ENCODE data around the gene INPP5F. TPM values are rescaled to one million over a fixed set of nuclear protein-coding genes. Genes with fewer than 3 reads are reported as not detected.

The INPP5F gene
- total and polyA plus RNA-seq, 10 of the 15 experiments (the other 5 are each of a cell fraction or from before 2014, with no cell fraction given), result 6.0 to 49.3 (median 34.3) TPM

DNA sequence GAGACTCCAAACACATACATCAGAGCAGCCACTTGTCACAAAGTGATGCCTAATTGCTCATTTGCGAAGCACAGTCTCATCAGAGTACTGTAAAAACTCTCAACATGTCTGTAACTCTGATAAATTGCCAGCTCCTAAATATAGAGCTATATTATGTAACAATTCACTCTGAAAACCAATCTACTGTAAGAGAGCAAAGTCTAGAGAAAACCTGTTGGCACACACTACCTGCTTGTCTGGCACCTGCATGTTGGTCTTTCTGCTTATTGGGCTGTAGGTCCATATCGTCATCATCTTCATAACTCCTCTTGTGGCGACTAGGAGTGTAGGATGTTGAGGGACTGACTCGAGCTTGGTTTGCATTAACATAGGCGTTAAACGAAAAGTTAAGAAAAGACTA, 127.0 kb downstream of the INPP5F start:
- no peak overlapping the region for H3K4me2 ChIP-seq (ENCODE audit: control insufficient read depth, insufficient read depth)
- over 99% methylated on average over 6 of the region's 6 CpGs for WGBS (ENCODE audit: insufficient coverage, insufficient replicate concordance, low lambda C conversion rate, missing lambda C conversion rate)
- H4K20me1 ChIP-seq (ENCODE audit: control insufficient read depth, insufficient read depth), result no peaks in the 10 kb centered on the region
- H3K36me3 ChIP-seq (ENCODE audit: control insufficient read depth in 2 of 2, insufficient read depth in 2 of 2, low read length in 1 of 2), result peaks cover 9 to 39% of the 10 kb centered on the region in 2 experiments
- H2AFZ ChIP-seq (ENCODE audit: control insufficient read depth, low read depth, low read length), result no peak overlapping the region
- no peak for ATAC-seq
- POLR2A ChIA-PET, result no interaction called here
- DNase-seq (ENCODE audit: low read depth, low spot score), result no peak
- in situ Hi-C loops (cut with MboI), result no loop called here
- RAD21 ChIA-PET (ENCODE audit: unreplicated experiment), result interaction anchor here (1.1 kb wide), 1 partner anchor 102 kb away, joined by 3 read pairs; no protein-coding TSS in a partner anchor
- H3K9me3 ChIP-seq (replicated peaks; ENCODE audit: control insufficient read depth, insufficient read depth, low read length), result no peaks in the 10 kb centered on the region
- CTCF ChIA-PET, result interaction anchor here (2.0 to 4.2 kb wide), 2 partner anchors 102 to 166 kb away, joined by 9 to 16 read pairs; no protein-coding TSS in a partner anchor
- H3K4me1 ChIP-seq (ENCODE audit: control insufficient read depth, insufficient read depth, low read length), result no peaks in the 10 kb centered on the region
- no peak overlapping the region for H3K27ac ChIP-seq (ENCODE audit: control insufficient read depth, insufficient read depth)
- no peaks in the 10 kb centered on the region for H3K79me2 ChIP-seq (ENCODE audit: control insufficient read depth, insufficient read depth, low read length)
- no peak for TF ChIP-seq EED (IDR thresholded peaks at IDR 0.05; ENCODE audit: low read depth)
- TF ChIP-seq STAT1 (conservative IDR thresholded peaks at IDR 0.05), result no peak
- TF ChIP-seq ZNF622 (IDR thresholded peaks at IDR 0.05), result no peak
- TF ChIP-seq WRNIP1 (IDR thresholded peaks at IDR 0.05; ENCODE audit: borderline replicate concordance, low read depth, low read length), result no peak
- no peak for TF ChIP-seq ESRRA (IDR thresholded peaks at IDR 0.05; ENCODE audit: low read length)
- TF ChIP-seq, protein P1, sequence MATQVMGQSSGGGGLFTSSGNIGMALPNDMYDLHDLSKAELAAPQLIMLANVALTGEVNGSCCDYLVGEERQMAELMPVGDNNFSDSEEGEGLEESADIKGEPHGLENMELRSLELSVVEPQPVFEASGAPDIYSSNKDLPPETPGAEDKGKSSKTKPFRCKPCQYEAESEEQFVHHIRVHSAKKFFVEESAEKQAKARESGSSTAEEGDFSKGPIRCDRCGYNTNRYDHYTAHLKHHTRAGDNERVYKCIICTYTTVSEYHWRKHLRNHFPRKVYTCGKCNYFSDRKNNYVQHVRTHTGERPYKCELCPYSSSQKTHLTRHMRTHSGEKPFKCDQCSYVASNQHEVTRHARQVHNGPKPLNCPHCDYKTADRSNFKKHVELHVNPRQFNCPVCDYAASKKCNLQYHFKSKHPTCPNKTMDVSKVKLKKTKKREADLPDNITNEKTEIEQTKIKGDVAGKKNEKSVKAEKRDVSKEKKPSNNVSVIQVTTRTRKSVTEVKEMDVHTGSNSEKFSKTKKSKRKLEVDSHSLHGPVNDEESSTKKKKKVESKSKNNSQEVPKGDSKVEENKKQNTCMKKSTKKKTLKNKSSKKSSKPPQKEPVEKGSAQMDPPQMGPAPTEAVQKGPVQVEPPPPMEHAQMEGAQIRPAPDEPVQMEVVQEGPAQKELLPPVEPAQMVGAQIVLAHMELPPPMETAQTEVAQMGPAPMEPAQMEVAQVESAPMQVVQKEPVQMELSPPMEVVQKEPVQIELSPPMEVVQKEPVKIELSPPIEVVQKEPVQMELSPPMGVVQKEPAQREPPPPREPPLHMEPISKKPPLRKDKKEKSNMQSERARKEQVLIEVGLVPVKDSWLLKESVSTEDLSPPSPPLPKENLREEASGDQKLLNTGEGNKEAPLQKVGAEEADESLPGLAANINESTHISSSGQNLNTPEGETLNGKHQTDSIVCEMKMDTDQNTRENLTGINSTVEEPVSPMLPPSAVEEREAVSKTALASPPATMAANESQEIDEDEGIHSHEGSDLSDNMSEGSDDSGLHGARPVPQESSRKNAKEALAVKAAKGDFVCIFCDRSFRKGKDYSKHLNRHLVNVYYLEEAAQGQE (IDR thresholded peaks at IDR 0.05; ENCODE audit: low read depth, low read length), result no peak
- TF ChIP-seq, protein P2, sequence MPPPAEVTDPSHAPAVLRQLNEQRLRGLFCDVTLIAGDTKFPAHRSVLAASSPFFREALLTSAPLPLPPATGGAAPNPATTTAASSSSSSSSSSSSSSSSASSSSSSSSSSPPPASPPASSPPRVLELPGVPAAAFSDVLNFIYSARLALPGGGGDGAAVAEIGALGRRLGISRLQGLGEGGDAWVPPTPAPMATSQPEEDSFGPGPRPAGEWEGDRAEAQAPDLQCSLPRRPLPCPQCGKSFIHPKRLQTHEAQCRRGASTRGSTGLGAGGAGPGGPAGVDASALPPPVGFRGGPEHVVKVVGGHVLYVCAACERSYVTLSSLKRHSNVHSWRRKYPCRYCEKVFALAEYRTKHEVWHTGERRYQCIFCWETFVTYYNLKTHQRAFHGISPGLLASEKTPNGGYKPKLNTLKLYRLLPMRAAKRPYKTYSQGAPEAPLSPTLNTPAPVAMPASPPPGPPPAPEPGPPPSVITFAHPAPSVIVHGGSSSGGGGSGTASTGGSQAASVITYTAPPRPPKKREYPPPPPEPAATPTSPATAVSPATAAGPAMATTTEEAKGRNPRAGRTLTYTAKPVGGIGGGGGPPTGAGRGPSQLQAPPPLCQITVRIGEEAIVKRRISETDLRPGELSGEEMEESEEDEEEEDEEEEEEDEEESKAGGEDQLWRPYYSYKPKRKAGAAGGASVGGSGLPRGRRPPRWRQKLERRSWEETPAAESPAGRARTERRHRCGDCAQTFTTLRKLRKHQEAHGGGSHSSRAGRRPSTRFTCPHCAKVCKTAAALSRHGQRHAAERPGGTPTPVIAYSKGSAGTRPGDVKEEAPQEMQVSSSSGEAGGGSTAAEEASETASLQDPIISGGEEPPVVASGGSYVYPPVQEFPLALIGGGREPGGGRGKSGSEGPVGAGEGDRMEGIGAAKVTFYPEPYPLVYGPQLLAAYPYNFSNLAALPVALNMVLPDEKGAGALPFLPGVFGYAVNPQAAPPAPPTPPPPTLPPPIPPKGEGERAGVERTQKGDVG (CRISPR knock-in tag; IDR thresholded peaks at IDR 0.05), result no peak
- no peak for TF ChIP-seq PAX8 (IDR thresholded peaks at IDR 0.05)
- no peak for TF ChIP-seq BACH1 (IDR thresholded peaks at IDR 0.05; ENCODE audit: borderline replicate concordance)
- no peak for TF ChIP-seq MEF2A (IDR thresholded peaks at IDR 0.05; ENCODE audit: insufficient read depth, low read depth, low read length)
- TF ChIP-seq CHD1 (IDR thresholded peaks at IDR 0.05; ENCODE audit: low read depth, low read length), result no peak
- TF ChIP-seq, protein P3, sequence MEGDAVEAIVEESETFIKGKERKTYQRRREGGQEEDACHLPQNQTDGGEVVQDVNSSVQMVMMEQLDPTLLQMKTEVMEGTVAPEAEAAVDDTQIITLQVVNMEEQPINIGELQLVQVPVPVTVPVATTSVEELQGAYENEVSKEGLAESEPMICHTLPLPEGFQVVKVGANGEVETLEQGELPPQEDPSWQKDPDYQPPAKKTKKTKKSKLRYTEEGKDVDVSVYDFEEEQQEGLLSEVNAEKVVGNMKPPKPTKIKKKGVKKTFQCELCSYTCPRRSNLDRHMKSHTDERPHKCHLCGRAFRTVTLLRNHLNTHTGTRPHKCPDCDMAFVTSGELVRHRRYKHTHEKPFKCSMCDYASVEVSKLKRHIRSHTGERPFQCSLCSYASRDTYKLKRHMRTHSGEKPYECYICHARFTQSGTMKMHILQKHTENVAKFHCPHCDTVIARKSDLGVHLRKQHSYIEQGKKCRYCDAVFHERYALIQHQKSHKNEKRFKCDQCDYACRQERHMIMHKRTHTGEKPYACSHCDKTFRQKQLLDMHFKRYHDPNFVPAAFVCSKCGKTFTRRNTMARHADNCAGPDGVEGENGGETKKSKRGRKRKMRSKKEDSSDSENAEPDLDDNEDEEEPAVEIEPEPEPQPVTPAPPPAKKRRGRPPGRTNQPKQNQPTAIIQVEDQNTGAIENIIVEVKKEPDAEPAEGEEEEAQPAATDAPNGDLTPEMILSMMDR (IDR thresholded peaks at IDR 0.05 in 2 of 3, conservative IDR thresholded peaks at IDR 0.05 in 1 of 3; ENCODE audit: control insufficient read depth in 2 of 3, extremely low read depth in 1 of 3, insufficient read depth in 1 of 3, low read depth in 3 of 3, low read length in 3 of 3), result no peak
- TF ChIP-seq, protein P4, sequence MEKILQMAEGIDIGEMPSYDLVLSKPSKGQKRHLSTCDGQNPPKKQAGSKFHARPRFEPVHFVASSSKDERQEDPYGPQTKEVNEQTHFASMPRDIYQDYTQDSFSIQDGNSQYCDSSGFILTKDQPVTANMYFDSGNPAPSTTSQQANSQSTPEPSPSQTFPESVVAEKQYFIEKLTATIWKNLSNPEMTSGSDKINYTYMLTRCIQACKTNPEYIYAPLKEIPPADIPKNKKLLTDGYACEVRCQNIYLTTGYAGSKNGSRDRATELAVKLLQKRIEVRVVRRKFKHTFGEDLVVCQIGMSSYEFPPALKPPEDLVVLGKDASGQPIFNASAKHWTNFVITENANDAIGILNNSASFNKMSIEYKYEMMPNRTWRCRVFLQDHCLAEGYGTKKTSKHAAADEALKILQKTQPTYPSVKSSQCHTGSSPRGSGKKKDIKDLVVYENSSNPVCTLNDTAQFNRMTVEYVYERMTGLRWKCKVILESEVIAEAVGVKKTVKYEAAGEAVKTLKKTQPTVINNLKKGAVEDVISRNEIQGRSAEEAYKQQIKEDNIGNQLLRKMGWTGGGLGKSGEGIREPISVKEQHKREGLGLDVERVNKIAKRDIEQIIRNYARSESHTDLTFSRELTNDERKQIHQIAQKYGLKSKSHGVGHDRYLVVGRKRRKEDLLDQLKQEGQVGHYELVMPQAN (conservative IDR thresholded peaks at IDR 0.05), result no peak
- TF ChIP-seq ATF7 (IDR thresholded peaks at IDR 0.05; ENCODE audit: low read depth), result no peak
- FAIRE-seq, result no peak
- SMC1A ChIA-PET (ENCODE audit: uncharacterized antibody, unreplicated experiment), result interaction anchor here (0.8 to 1.2 kb wide), 4 partner anchors 12 to 105 kb away, joined by 3 read pairs; no protein-coding TSS in a partner anchor
- no TSS peak for BruUV-seq (replicated peaks)
- no peak overlapping the region for H3K9ac ChIP-seq (ENCODE audit: control insufficient read depth, insufficient read depth, low read length)
- H3K4me3 ChIP-seq, result no peak overlapping the region
- no peaks in the 10 kb centered on the region for H3K27me3 ChIP-seq (replicated peaks in 1 of 2; ENCODE audit: control insufficient read depth in 2 of 2, insufficient read depth in 2 of 2, low read length in 1 of 2)
- intact Hi-C loops (cut with micrococcal nuclease; ENCODE audit: unreplicated experiment), result no loop called here
